ELF-1 (cell line): ENCODE measurements around the gene ATP6V0E2.
"Not testable (repeated sequence)": the region's sequence is repeated elsewhere in the genome, so short reads cannot be mapped to it uniquely, and the experiment has no call there.

ENCODE experiments used
- DNase-seq: peaks from one replicate; pipeline ENCODE4 v3.0.0-alpha.2; 2016; ENCODE audit warnings: low read depth, low spot score

ATP6V0E2 gene

GRCh38 chr7:149873074-149873969 lies at the start of gene ATP6V0E2:
TSS of gene ATP6V0E2 (plus strand) at chr7:149873969. CDS start at chr7:149874066, 97 bp downstream.
- peak; percentile 91 for DNase-seq

GRCh38 chr7:149824301-149824741 lies 49.4 kb upstream of the ATP6V0E2 start:
- no peak for DNase-seq

- no peak for DNase-seq
Observed at GRCh38 chr7:149824748-149825566, 48.8 kb upstream of the ATP6V0E2 start.

- no peak for DNase-seq
Observed at GRCh38 chr7:149825567-149826343, 48.0 kb upstream of the ATP6V0E2 start.

- DNase-seq = no peak
Observed at GRCh38 chr7:149826344-149827088, 47.3 kb upstream of the ATP6V0E2 start.

DNA sequence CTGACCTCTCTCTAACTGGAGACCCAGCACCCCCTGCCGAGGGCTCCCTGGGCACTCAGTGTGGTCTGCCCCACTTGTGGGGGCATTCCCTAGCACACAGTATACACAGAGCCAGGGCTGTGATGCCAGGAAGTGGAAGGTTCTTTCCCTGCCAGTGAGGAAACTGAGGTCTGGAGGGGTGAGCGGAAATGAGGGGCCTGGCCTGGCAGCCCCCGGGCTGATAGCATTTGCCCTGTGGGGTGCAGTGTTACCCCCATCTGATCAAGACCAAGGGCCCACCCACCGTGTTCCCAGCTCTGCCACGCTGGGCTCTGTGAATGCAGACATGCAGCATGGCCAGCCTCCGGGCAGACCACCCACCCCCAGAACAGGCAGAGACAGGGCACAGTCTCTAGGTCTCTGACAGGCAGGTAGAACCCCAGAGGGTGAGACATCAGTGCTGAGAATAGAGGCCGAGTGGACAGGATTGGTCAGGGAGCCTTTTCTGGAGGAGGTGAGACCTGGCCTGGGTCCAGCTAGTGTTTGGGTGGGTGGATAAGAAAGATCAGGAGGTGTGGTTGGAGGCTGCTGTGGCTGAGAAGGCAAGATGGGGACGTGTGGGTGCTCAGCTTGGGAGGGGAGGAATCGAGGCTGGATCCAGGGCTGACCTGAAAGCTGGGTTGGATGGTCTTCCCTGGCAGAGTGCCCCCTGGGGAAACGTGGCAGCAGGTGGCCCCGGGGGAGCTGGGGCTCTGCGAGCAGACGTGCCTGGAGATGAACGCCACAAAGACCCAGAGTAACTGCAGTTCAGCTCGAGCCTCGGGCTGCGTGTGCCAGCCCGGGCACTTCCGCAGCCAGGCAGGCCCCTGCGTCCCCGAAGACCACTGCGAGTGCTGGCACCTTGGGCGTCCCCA lies 46.4 kb upstream of the ATP6V0E2 start:
- no peak for DNase-seq

DNA sequence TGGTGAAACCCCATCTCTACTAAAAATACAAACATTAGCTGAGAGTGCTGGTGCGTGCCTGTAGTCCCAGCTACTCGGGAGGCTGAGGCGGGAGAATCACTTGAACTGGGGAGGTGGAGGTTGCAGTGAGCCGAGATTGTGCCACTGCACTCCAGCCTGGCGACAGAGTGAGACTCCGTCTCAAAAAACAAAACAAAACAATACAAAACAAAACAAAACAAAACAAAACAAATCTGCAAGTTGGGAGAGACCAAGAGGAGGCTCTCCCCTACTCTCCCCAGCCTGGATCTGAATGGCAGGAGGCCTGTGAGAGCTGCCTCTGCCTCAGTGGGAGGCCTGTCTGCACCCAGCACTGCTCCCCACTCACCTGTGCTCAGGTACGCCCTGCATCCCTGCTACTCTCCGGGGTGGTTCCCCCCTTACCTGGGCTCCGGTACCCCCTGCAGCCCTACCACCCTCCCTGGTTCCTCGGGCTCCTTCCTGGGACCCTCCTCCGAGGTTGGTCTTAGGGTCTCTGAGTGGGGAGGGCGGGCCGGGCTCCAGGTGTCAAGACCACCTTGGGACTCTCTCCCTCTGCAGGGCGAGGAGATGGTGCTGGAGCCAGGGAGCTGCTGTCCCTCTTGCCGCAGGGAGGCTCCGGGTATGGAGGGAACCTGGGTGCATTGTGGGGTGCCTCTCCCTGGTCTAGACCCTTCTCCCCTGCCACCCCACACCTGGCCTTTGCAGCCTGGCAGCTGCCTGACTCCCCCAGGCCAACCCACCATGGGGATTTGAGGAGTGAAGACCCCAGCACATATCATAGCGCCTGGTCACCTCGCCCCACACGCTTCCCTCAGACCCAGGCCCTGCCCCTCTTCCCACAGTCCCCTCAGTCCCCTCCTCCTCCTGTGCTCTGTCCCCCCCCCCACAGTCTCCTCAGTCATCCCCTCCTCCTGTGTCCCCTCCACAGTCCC lies 45.1 kb upstream of the ATP6V0E2 start:
- DNase-seq = no peak

DNA sequence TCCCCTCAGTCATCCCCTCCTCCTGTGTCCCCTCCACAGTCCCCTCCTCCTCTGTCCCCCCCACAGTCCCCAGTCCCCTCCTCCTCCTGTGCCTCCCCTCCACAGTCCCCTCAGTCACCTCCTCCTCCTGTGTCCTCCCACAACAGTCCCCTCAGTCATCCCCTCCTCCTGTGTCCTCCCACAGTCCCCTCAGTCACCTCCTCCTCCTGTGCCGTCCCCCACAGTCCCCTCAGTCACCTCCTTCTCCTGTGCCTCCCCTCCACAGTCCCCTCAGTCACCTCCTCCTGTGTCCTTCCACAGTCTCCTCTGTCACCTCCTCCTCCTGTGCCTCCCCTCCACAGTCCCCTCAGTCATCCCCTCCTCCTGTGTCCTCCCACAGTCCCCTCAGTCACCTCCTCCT lies 43.2 kb upstream of the ATP6V0E2 start:
- DNase-seq = not testable (repeated sequence)

DNA sequence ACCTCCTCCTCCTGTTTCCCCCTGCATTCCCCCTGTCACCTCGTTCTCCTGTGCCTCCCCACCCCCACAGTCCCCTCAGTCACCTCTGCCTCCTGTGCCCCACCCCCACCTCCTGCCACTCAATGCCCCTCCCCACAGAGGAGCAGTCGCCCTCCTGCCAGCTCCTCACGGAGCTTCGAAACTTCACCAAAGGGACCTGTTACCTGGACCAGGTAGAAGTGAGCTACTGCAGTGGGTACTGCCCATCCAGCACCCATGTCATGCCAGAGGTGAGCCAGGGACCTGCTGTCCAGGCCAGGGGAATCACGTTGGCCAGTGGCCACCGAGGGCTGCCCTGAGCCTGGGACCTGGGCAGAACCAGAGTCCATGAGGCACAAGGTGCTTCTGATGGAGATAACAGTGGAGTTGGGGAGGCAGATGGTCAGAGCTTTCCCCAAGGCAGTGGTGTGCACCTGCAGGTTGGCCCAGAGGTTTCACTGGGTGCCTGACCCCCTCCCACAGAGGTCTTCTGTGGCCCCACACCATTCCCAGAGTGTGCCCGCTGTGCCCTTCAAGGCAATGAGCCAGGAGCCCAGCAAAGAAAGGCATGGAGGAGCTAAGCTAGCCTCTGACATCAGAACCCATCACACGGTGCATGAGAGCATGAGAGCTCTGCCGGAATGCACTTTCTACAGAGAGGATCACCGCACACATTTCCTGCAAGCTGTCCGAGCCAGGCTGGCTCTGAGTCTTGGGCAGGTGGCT lies 42.6 kb upstream of the ATP6V0E2 start:
- DNase-seq = no peak

GRCh38 chr7:149831741-149832219 lies 42.0 kb upstream of the ATP6V0E2 start:
- DNase-seq = no peak

GRCh38 chr7:149832332-149833041 lies 41.3 kb upstream of the ATP6V0E2 start:
- no peak for DNase-seq

- no peak for DNase-seq
Observed at GRCh38 chr7:149833495-149834130, 40.2 kb upstream of the ATP6V0E2 start.

- no peak for DNase-seq
Observed at GRCh38 chr7:149834601-149835000, 39.2 kb upstream of the ATP6V0E2 start.

- DNase-seq = no peak
Observed at GRCh38 chr7:149836434-149836833, 37.3 kb upstream of the ATP6V0E2 start.

- DNase-seq = no peak
Observed at GRCh38 chr7:149837564-149838223, 36.1 kb upstream of the ATP6V0E2 start.
